Natural killer cell (primary cell): ENCODE results near the gene LCLAT1. TPM values are rescaled to one million over a fixed set of nuclear protein-coding genes. Genes with fewer than 3 reads are reported as not detected.

ENCODE experiments used
- ATAC-seq, 3 donors: fragments of 150-1000 bp in 2 of 3; fragments of 200-7000 bp in 1 of 3; cut with Tn5 transposase; 1 replicate in 1 of 3; 2 replicates in 2 of 3; pipeline ENCODE4 v1.10.0; 2021; ENCODE audit warnings: mild to moderate bottlenecking in 2 of 3, moderate library complexity in 2 of 3
- DNase-seq, 2 donors: peaks; one replicate each; pipeline versions ENCODE4 v3.0.0 to v3.0.0-alpha.2; 2013 to 2021; ENCODE audit warnings: mixed read lengths in 1 of 2
- H3K27ac ChIP-seq: one replicate; pipeline ENCODE4 v1.5.1; 2013; ENCODE audit warnings: mild to moderate bottlenecking, low read length
- H3K27me3 ChIP-seq: one replicate; pipeline ENCODE4 v1.6.1; 2013; ENCODE audit warnings: low read length; ENCODE audit not compliant: control insufficient read depth, insufficient read depth
- H3K36me3 ChIP-seq: one replicate; pipeline ENCODE4 v1.6.1; 2013; ENCODE audit warnings: low read length; ENCODE audit not compliant: control insufficient read depth, insufficient read depth
- H3K4me1 ChIP-seq: one replicate; pipeline ENCODE4 v1.6.1; 2013; ENCODE audit warnings: low read length; ENCODE audit not compliant: control insufficient read depth, insufficient read depth
- H3K4me3 ChIP-seq: one replicate; pipeline ENCODE4 v1.5.1; 2013; ENCODE audit warnings: low read length
- H3K9me3 ChIP-seq: one replicate; pipeline ENCODE4 v1.6.1; 2013; ENCODE audit warnings: low read length; ENCODE audit not compliant: control insufficient read depth, insufficient read depth
- H3K27ac Mint-ChIP-seq, 2 donors: one replicate each; pipeline ENCODE4 v1.8.0; 2022; ENCODE audit warnings: mild to moderate bottlenecking in 2 of 2, mixed read lengths in 2 of 2, moderate library complexity in 1 of 2
- H3K27me3 Mint-ChIP-seq, 2 donors: one replicate each; pipeline ENCODE4 v1.8.0; 2022; ENCODE audit warnings: low read depth in 2 of 2, mixed read lengths in 2 of 2
- H3K36me3 Mint-ChIP-seq: one replicate; pipeline ENCODE4 v1.8.0; 2022; ENCODE audit warnings: mixed read lengths
- H3K4me1 Mint-ChIP-seq, 2 donors: one replicate each; pipeline ENCODE4 v1.8.0; 2022; ENCODE audit warnings: mixed read lengths in 2 of 2
- H3K4me3 Mint-ChIP-seq: one replicate; pipeline ENCODE4 v1.8.0; 2022; ENCODE audit warnings: mild to moderate bottlenecking, moderate library complexity, mixed read lengths
- H3K9me3 Mint-ChIP-seq, 2 donors: one replicate each; pipeline ENCODE4 v1.8.0; 2022; ENCODE audit warnings: mixed read lengths in 2 of 2
- CTCF ChIP-seq: fragments of 200-600 bp; IDR thresholded peaks from one replicate; pipeline ENCODE4 v1.8.0; 2022; ENCODE audit warnings: antibody characterized with exemption
- WGBS: methylation state at CpG from one replicate; pipeline ENCODE4 v1.1.7; 2013; ENCODE audit warnings: missing lambda C conversion rate; ENCODE audit not compliant: insufficient coverage; 5-methylcytosine and 5-hydroxymethylcytosine counted together
- intact Hi-C: fragments of 100-400 bp; cut with micrococcal nuclease; formaldehyde crosslinking; loops from one replicate; pipeline ENCODE4 v1.14.2; 2022
- total RNA-seq, 4 donors: library from RNA; stranded (reverse); fragments of 120-200 nt in 1 of 4; gene quantifications; one replicate each; pipeline versions ENCODE4 v1.2.3 to v1.2.4, GENCODE V29; 2013 to 2022

Gene LCLAT1
- total RNA-seq, 3 donors from 2014 or later (not counting 1 experiment from before 2014, with no cell fraction given), result 13.0 to 16.2 (median 14.2) TPM

DNA sequence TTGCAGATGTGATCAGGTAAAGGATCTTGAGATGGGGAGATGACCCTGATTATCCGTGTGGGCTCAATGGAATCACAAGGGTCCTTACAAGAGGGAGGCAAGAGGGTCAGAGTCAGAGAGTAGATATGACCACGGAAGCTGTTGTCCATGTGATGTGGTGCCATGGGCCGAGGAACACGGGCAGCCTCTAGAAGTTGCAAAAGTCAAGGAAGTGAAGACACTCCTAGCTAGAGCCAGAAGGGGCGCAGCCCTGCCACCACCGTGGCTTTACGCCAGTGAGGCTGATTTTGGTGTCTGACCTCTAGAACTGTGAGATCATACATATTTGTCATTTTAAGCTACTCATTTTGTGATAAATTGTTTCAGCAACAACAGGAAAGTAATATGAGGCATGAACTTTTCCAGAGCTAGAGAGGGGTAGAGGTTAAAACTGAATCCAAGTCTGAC lies 245.8 kb downstream of the LCLAT1 start:
- Histone ChIP-seq H3K9me3 (no peaks in the 10 kb centered on the region), H3K27ac (no peak overlapping the region), H3K4me1 (no peaks in the 10 kb centered on the region), H3K27me3 (no peaks in the 10 kb centered on the region), H3K36me3 (no peaks in the 10 kb centered on the region), H3K4me3 (no peak overlapping the region)
- WGBS, result 87% methylated on average over 7 of the region's 7 CpGs
- DNase-seq (no peak), ATAC-seq (peak in 1 of 3 donors; percentile 37)
- H3K4me1 Mint-ChIP-seq, result peaks cover 0 to 8% of the 10 kb centered on the region in 2 donors
- peaks cover 16 to 17% of the 10 kb centered on the region in 2 donors for H3K27me3 Mint-ChIP-seq
- no peak overlapping the region for H3K27ac Mint-ChIP-seq
- intact Hi-C loops, result no loop called here
- no peak for TF ChIP-seq CTCF
- no peak overlapping the region for H3K4me3 Mint-ChIP-seq
- no peaks in the 10 kb centered on the region for H3K36me3 Mint-ChIP-seq
- no peaks in the 10 kb centered on the region for H3K9me3 Mint-ChIP-seq

Other genes with a start within 250 kb of the LCLAT1 start
- 100 to 1,000 TPM; 157 to 197 (median 158) TPM for gene LBH, start 215.7 kb upstream of the LCLAT1 start, total RNA-seq